22Rv1 (cell line): ENCODE measurements around the gene MGAT3.

Source experiments
- ZFX ChIP-seq: fragments of 450-650 bp; IDR thresholded peaks from 2 replicates; pipeline ENCODE4 v1.6.1; 2017; ENCODE audit warnings: antibody characterized with exemption, borderline replicate concordance
- TF ChIP-seq, protein P1 (sequence below): fragments of 450-650 bp; IDR thresholded peaks from 2 replicates; pipeline ENCODE4 v1.5.1; 2017; ENCODE audit warnings: mild to moderate bottlenecking

DNA sequence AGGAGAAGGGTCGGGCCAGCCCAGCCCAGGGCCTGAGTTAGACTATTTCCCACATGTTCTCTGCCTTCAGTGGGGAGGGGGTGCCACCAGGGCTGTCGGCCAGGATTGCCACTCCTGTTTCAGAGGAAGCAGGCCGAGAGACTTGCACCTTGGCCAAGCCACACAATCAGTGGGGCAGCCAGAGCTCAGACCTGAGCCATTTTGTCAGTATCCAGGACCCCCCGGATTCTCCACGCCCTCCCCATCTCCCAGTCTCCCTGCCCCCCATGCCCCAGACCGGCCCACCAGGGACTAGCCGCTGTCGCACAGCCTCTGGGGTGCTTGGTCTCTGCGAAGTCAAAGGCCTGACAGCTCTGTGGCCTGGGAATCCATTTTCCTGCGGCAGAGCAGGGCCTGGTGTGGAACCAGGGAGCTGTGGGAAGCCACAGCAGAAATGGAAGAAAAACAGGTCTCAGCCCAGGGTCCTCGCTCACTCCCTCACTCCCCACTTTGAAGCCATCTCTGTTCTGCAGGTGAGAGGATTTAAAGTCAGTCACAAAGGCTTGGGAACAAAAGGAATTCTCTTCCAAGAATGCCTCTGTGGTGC, 25.5 kb upstream of the MGAT3 start:
- TF ChIP-seq, protein P1, sequence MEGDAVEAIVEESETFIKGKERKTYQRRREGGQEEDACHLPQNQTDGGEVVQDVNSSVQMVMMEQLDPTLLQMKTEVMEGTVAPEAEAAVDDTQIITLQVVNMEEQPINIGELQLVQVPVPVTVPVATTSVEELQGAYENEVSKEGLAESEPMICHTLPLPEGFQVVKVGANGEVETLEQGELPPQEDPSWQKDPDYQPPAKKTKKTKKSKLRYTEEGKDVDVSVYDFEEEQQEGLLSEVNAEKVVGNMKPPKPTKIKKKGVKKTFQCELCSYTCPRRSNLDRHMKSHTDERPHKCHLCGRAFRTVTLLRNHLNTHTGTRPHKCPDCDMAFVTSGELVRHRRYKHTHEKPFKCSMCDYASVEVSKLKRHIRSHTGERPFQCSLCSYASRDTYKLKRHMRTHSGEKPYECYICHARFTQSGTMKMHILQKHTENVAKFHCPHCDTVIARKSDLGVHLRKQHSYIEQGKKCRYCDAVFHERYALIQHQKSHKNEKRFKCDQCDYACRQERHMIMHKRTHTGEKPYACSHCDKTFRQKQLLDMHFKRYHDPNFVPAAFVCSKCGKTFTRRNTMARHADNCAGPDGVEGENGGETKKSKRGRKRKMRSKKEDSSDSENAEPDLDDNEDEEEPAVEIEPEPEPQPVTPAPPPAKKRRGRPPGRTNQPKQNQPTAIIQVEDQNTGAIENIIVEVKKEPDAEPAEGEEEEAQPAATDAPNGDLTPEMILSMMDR, result no peak
- TF ChIP-seq ZFX, result no peak
